GF-D8 (cell line): ENCODE results near the gene BAD.

Experiments used
- DNase-seq: peaks from one replicate; lab custom pipeline; 2025; lab: John Stamatoyannopoulos, UW

BAD gene

GRCh38 chr11:64296236-64296635, 11.8 kb upstream of the BAD start:
- DNase-seq: no peak

DNA sequence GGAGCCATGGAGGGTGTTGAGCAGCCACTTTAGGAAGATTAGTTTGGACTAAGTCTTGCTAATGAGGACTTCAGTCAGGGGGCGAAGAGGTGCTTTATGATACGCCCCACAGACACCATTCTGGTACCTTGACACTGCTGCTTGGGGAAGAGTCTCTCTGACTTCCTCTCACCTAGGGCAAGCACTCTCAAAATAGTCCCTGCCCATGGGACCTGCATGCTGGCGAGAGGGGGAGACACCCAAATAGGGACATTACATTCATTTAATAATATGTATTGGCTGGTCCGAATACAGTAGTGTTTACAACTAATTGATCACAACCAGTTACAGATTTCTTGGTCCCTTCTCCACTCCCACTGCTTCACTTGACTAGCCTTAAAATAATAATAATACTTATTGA, 11.3 kb upstream of the BAD start:
- DNase-seq: no peak

- no peak for DNase-seq
Observed at GRCh38 chr11:64294774-64295173, 10.3 kb upstream of the BAD start.

GRCh38 chr11:64292460-64293254, 8.2 kb upstream of the BAD start:
- no peak for DNase-seq

GRCh38 chr11:64291752-64292459, 7.4 kb upstream of the BAD start:
- no peak for DNase-seq

- DNase-seq: no peak
Observed at GRCh38 chr11:64291262-64291751, 6.8 kb upstream of the BAD start, which contains the start of gene KCNK4. KCNK4 (plus strand) TSS chr11:64291302; CDS start chr11:64293019, 1,717 bp downstream.

DNA sequence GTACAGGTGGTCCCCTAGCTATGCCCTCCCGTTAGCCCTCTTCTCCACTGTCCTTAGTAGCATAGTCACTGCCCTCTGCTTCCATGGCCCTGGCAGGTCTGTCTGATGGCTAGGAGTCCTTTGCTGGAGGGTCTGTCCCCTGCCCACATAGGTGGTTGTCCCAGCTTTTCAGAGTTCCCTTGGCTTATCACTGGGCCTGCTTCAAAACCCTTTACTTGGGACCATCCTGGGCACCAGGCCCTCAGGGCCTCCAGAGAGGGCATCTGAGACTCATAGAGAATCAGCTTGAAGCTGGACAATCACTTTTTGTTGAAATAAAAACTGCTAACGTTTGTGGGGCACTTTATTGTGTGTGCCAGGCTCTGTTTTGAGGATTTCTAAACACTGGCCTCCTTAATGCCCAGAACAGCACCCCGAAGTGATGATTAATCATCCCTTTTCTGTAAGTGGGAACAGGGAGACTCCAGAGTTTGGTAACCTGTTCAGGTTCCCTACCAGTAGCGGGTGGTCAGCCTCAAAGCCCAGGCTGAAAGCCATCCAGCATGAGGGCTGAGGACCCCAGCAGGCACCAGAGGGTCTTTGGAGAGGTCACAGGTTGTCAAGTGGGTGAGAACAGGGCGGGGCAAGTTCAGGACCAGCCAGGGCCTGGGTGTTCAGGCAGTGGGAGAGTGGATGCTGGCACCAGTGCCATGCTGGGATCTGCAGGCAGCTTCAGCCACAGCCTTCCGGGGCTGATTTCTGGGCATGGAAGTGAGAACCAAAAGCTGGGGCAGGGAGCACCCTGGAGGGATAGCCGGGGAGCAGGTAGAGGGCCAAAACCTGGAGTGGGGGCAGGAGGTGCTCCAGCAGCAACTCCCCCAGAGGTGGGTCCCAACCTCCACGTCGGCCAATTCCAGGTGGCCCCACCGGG, 6.1 kb upstream of the BAD start:
- no peak for DNase-seq

DNA sequence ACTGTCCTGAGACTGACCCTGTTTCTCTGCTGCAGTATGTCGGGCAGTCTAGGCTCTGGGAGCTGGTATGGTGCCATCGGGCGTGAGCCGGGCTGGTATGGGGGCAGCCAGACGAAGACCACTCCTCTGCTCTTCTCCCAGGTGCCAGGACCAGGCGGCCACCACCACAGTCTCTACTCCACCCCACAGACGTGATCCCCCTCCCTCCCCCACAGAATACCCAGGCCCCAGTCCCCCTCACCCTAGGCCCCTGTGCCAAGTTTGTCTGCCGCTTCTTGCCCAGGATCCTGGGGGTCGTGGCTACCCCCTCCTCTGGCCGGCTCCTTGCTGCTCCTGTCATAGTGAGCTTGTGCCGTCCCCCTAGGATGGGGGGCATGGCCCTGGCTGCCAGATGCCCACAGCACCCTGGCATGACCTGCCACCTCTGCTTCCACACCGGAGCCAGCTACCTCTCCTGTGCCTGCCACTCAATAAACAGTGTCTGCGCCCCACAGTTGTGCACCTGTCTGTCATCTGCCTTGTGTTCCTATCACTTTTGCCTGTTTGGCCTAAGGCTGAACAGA, 4.6 kb upstream of the BAD start:
- no peak for DNase-seq

DNA sequence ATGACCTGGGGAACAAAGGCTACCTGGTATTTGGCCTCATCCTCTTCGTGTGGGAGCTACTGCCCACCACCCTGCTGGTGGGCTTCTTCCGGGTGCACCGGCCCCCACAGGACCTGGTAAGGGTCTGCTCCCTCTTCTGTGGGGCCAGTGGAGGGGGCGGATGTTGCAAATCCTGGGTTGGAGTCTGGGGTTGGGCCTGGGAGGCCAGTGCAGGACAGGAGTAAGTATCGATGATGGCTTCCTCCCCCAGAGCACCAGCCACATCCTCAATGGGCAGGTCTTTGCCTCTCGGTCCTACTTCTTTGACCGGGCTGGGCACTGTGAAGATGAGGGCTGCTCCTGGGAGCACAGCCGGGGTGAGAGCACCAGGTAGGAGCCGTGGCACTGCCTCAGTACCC, 3.9 kb upstream of the BAD start:
- no peak for DNase-seq

DNA sequence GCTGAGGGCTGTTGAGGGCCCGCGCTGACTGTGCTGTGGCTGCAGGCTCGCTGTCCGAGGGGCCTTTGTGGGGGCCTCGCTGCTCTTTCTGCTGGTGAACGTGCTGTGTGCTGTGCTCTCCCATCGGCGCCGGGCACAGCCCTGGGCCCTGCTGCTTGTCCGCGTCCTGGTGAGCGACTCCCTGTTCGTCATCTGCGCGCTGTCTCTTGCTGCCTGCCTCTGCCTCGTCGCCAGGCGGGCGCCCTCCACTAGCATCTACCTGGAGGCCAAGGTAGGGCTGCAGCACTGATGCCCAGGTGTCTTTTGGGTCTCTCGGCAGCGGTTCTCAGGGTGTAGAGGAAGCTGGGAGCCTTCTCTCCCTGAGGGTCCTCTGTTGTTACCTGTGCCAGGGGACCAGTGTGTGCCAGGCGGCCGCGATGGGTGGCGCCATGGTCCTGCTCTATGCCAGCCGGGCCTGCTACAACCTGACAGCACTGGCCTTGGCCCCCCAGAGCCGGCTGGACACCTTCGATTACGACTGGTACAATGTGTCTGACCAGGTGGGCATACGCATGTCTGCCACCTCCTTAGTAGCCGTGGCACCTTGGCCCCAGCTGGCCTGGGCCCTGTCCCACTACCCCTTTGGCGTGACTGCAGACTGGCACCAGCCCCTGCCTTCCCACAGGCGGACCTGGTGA, 3.3 kb upstream of the BAD start:
- DNase-seq: no peak

GRCh38 chr11:64286801-64287159, 2.3 kb upstream of the BAD start:
- DNase-seq: no peak

DNA sequence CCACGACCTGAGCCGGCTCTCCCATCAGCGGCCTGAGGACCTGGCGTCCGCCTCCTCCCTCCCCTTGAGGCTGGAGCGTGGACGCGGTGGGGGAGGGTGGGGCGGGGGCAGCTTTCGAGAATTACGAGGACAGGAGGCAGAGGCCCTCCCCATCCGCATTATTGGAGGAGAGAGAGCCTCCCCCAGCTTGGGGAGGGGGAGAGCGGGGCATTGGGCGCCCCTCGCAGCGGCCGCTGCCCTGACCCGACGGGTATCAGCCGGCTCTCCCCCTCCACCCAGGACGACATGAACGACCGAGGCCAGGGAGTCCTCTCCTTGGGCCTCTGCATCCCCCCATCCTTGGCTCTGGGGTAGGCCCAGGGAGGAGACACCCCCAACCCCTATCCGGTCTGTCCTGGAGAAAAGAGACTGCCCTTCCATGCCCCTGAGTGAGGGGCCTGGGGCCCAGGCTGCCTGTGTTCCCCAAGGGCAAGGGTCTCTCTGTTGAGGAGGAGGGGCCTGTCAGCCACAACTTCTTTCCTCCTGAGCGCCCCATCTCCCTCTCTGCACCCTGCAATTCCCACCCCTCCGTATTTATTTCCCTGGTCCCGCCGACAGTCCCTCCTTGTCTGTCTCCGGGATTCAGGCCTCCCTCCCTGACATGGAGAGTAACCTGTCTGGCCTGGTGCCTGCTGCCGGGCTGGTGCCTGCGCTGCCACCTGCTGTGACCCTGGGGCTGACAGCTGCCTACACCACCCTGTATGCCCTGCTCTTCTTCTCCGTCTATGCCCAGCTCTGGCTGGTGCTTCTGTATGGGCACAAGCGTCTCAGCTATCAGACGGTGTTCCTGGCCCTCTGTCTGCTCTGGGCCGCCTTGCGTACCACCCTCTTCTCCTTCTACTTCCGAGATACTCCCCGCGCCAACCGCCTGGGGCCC, 1.7 kb upstream of the BAD start:
- DNase-seq: no peak

DNA sequence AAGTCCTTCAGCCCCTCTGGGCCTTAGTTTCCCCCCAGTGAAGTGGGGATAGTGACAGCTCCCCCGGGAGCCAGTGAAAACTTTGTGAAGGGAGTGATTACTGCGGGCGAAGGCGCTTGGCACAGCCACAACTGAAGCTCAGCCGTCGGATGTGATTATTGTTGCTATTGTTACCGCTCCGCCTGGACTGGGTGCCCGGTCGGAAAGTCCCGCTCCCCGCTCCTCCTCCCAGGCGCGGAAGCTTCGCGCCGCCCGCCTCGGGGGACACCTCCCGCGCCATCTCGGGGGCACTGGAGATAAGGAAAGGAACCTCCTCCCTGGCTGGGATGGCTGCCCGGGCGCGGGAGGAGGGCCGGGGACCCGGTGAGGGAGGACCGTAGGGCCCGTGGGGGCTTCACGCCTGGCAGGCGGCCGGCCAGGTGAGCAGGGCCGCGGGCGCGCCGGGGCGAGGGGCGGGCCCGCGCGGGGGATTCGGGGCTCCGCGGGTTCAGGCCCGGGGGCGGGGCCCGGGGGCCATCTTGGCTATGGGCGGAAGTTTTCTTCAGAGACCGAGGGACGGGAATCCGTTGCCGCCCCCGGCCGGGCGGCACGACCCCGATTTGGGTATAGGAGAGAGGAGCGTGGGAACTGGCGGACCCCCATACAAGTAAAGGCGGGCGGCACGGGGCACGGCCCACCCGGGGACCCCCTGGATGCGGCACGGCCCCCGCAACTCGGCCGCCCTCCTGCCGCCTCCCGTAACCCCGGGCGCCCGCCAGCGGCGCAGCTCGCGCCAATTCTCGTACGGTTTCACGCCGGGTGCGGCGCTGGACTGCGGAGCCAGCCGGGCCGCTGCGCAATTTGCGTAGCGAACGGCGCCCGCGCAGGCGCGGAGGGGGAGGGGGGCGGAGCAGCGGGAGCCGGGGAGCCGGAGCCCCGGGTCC, 758 bp upstream of the BAD start, which contains the start of gene GPR137:
Gene GPR137, plus strand, starts transcription at position 887 of the 923 bp plus-strand sequence. CDS start 677 bp downstream, outside the sequence.
- peak; percentile 30 for DNase-seq

GRCh38 chr11:64283092-64283491, 1.4 kb downstream of the BAD start:
- DNase-seq: no peak

GRCh38 chr11:64281957-64282770, 2.3 kb downstream of the BAD start:
- no peak for DNase-seq

DNA sequence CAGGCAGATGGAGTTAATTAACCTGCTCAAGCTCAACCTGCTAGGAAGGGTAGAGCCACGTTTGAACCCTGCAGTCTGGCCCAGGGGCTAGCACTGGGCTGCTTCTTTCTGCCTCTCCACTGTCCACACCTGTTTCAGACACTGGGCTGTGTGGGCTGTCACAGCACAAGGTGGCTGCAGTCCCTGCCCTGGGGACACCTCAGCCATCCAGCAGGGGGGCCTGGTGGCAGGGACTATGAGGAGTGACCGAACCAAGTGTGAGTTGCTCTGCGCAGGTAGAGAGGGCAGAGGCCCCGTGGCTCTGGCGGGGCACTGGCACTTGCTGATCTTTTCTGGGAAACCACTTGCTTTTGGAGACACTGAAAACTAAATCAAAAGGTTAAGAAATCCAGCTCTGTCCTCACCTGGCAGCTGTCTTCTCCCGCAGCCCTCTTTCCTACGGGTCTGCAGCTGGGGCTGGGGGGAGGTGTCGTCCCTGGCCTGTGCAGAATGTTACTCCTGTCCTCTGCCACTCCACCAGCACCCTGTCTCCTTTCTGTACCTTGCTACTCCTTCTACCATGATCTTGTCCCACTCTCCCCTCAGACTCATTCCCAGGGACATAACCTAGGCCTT, 5.8 kb downstream of the BAD start:
- DNase-seq: no peak

DNA sequence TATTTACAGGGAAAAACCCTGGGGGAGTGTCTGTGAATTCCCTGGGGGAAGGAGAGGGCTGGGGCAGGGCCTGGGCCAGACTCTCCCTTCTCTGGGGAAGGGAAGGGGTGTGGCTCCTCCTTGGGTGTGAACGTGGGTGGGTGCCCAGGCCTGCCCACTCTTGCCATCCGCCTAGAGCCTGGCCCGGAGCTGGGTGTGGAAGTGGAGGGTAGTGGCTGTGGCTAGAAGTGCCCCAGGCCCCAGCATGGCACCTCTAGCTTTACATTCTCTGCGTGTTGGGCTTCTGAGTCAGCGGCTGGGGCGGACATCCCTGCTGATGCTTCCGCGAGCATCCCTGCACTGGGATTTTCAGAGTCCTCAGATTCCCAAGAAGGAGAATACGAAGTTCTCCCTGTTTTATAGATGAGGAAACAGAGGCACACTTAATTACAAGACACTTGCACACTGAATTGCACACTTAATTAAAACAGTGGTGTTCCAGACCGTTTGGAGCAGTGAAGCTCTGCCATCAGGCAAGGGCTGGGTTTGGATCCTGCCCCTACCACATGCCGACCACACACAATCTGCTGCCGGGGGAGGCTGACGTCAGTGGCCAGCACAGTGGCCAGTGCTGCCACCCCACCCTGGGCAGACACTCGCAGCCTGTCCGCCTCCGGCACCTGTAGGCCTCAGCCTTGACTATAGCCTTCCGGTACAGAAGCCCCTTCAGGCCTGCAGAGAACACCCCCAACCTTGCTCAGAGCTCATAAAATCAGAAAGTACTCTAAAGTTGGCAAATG, 7.6 kb downstream of the BAD start:
- no peak for DNase-seq
